GM18526 (cell line): Measurements from ENCODE around the gene NSMF.

Experiments used
- POLR2A ChIP-seq: IDR thresholded peaks from 3 replicates; pipeline ENCODE4 v1.6.1; 2011; ENCODE audit not compliant: insufficient read length; ENCODE audit errors: extremely low read depth

NSMF gene

GRCh38 chr9:137447722-137448601, 11.2 kb downstream of the NSMF start:
- no peak for TF ChIP-seq POLR2A

- no peak for TF ChIP-seq POLR2A
Observed at GRCh38 chr9:137446851-137447471, 12.2 kb downstream of the NSMF start.

- no peak for TF ChIP-seq POLR2A
Observed at GRCh38 chr9:137445930-137446431, 13.2 kb downstream of the NSMF start.

GRCh38 chr9:137445275-137445807, 13.8 kb downstream of the NSMF start:
- no peak for TF ChIP-seq POLR2A

- no peak for TF ChIP-seq POLR2A
Observed at GRCh38 chr9:137444106-137444790, 14.9 kb downstream of the NSMF start.

GRCh38 chr9:137441935-137442321, 17.2 kb downstream of the NSMF start:
- no peak for TF ChIP-seq POLR2A

- TF ChIP-seq POLR2A: no peak
Observed at GRCh38 chr9:137441289-137441934, 17.7 kb downstream of the NSMF start, which contains the start of gene ENTPD8. ENTPD8 (minus strand) TSS chr9:137441357; CDS start chr9:137438285, 3,072 bp downstream.

GRCh38 chr9:137439158-137439714, 19.9 kb downstream of the NSMF start:
- TF ChIP-seq POLR2A: no peak

- TF ChIP-seq POLR2A: no peak
Observed at GRCh38 chr9:137438591-137439157, 20.5 kb downstream of the NSMF start.

- no peak for TF ChIP-seq POLR2A
Observed at GRCh38 chr9:137437691-137438590, 21.2 kb downstream of the NSMF start.

GRCh38 chr9:137436761-137437600, 22.2 kb downstream of the NSMF start:
- no peak for TF ChIP-seq POLR2A

- no peak for TF ChIP-seq POLR2A
Observed at GRCh38 chr9:137435980-137436760, 23.0 kb downstream of the NSMF start.

- no peak for TF ChIP-seq POLR2A
Observed at GRCh38 chr9:137435381-137435891, 23.7 kb downstream of the NSMF start.
